H9 (cell line): ENCODE results near the gene PSMD1. TPM values are rescaled to one million over a fixed set of nuclear protein-coding genes. Genes with fewer than 3 reads are reported as not detected.

Source experiments
- DNase-seq: peaks from one replicate; pipeline ENCODE4 v3.0.0-alpha.2; 2017
- H2AFZ ChIP-seq: one replicate; pipeline ENCODE4 v1.6.1; 2013; ENCODE audit warnings: mild to moderate bottlenecking, low read length, control low read depth, moderate library complexity
- H2AK5ac ChIP-seq: 2 replicates; pipeline ENCODE4 v1.6.1; 2013; ENCODE audit warnings: low read length, control low read depth, mixed read lengths; ENCODE audit not compliant: insufficient read length
- H2BK120ac ChIP-seq: one replicate; pipeline ENCODE4 v1.6.1; 2013; ENCODE audit warnings: low read depth, mild to moderate bottlenecking, low read length, control low read depth, inconsistent platforms; ENCODE audit not compliant: poor library complexity, severe bottlenecking
- H2BK12ac ChIP-seq: 2 replicates; pipeline ENCODE4 v1.6.1; 2013; ENCODE audit warnings: low read length, control low read depth, mixed read lengths, low read depth; ENCODE audit not compliant: insufficient read length
- H2BK15ac ChIP-seq: 2 replicates; pipeline ENCODE4 v1.6.1; 2013; ENCODE audit warnings: low read depth, low read length, control low read depth
- H2BK20ac ChIP-seq: one replicate; pipeline ENCODE4 v1.6.1; 2013; ENCODE audit warnings: low read depth, mild to moderate bottlenecking, low read length, control low read depth, inconsistent platforms; ENCODE audit not compliant: poor library complexity, severe bottlenecking
- H2BK5ac ChIP-seq: 2 replicates; pipeline ENCODE4 v1.6.1; 2013; ENCODE audit warnings: low read length, control low read depth, mixed read lengths; ENCODE audit not compliant: insufficient read length
- H3K14ac ChIP-seq: 2 replicates; pipeline ENCODE4 v1.6.1; 2013; ENCODE audit warnings: low read length, control low read depth; ENCODE audit not compliant: insufficient read depth
- H3K18ac ChIP-seq: 2 replicates; pipeline ENCODE4 v1.6.1; 2013; ENCODE audit warnings: low read depth, mild to moderate bottlenecking, mixed read lengths, low read length, control low read depth; ENCODE audit not compliant: insufficient read length
- H3K23ac ChIP-seq: 2 replicates; pipeline ENCODE4 v1.6.1; 2013; ENCODE audit warnings: low read length, control low read depth, mixed read lengths, low read depth; ENCODE audit not compliant: insufficient read length
- H3K23me2 ChIP-seq: 2 replicates; pipeline ENCODE4 v1.6.1; 2013; ENCODE audit warnings: low read depth, mild to moderate bottlenecking, mixed read lengths, low read length, control low read depth; ENCODE audit not compliant: insufficient read length, poor library complexity, severe bottlenecking
- H3K27ac ChIP-seq: 2 replicates; pipeline ENCODE4 v1.5.1; 2013; ENCODE audit warnings: low read length, control low read depth, mixed read lengths, low read depth; ENCODE audit not compliant: insufficient read length
- H3K27me3 ChIP-seq: 2 replicates; pipeline ENCODE4 v1.6.1; 2013; ENCODE audit warnings: low read length, control low read depth, inconsistent platforms; ENCODE audit not compliant: insufficient read depth
- H3K4ac ChIP-seq: 2 replicates; pipeline ENCODE4 v1.6.1; 2013; ENCODE audit warnings: low read depth, mild to moderate bottlenecking, control low read depth, inconsistent platforms, low read length, moderate library complexity
- H3K4me1 ChIP-seq: 2 replicates; pipeline ENCODE4 v1.6.1; 2013; ENCODE audit warnings: low read length, control low read depth, inconsistent platforms; ENCODE audit not compliant: insufficient read depth
- H3K4me2 ChIP-seq: 2 replicates; pipeline ENCODE4 v1.6.1; 2013; ENCODE audit warnings: low read length, control low read depth, mixed read lengths; ENCODE audit not compliant: insufficient read length, insufficient read depth
- H3K56ac ChIP-seq: 2 replicates; pipeline ENCODE4 v1.6.1; 2013; ENCODE audit warnings: low read depth, mild to moderate bottlenecking, mixed read lengths, low read length, control low read depth; ENCODE audit not compliant: insufficient read length
- H3K79me1 ChIP-seq: 2 replicates; pipeline ENCODE4 v1.6.1; 2013; ENCODE audit warnings: low read depth, mild to moderate bottlenecking, moderate library complexity, low read length, control low read depth, inconsistent platforms; ENCODE audit not compliant: insufficient read depth, poor library complexity, severe bottlenecking
- H3K79me2 ChIP-seq: 2 replicates; pipeline ENCODE4 v1.6.1; 2013; ENCODE audit warnings: low read length, control low read depth, inconsistent platforms; ENCODE audit not compliant: insufficient read depth
- H3K9ac ChIP-seq: 2 replicates; pipeline ENCODE4 v1.6.1; 2013; ENCODE audit warnings: low read length, control low read depth, mixed read lengths; ENCODE audit not compliant: insufficient read length; ENCODE audit errors: extremely low read depth
- H3K9me3 ChIP-seq: one replicate; pipeline ENCODE4 v1.6.1; 2013; ENCODE audit warnings: low read depth, low read length, inconsistent platforms; ENCODE audit not compliant: control insufficient read depth
- H3T11ph ChIP-seq: one replicate; pipeline ENCODE4 v1.6.1; 2013; ENCODE audit warnings: mild to moderate bottlenecking, low read length, control low read depth, inconsistent platforms
- H4K20me1 ChIP-seq: one replicate; pipeline ENCODE4 v1.6.1; 2013; ENCODE audit not compliant: control insufficient read depth, insufficient read length, insufficient read depth
- H4K5ac ChIP-seq: 2 replicates; pipeline ENCODE4 v1.6.1; 2013; ENCODE audit warnings: low read depth, mild to moderate bottlenecking, mixed read lengths, low read length, control low read depth; ENCODE audit not compliant: insufficient read length
- H4K8ac ChIP-seq: replicated peaks from 2 replicates; pipeline ENCODE4 v1.6.1; 2013; ENCODE audit warnings: low read length, control low read depth, mixed read lengths, low read depth; ENCODE audit not compliant: insufficient read length
- H4K91ac ChIP-seq: 2 replicates; pipeline ENCODE4 v1.6.1; 2013; ENCODE audit warnings: low read depth, mild to moderate bottlenecking, moderate library complexity, mixed read lengths, low read length, control low read depth; ENCODE audit not compliant: insufficient read length
- H3K27ac Mint-ChIP-seq, 3 experiments: 2 replicates in 2 of 3; 3 replicates in 1 of 3; pipeline ENCODE4 v1.8.0; 2020 to 2021; ENCODE audit warnings: mixed read lengths in 3 of 3, mild to moderate bottlenecking in 1 of 3, moderate library complexity in 1 of 3
- H3K27me3 Mint-ChIP-seq: 2 replicates; pipeline ENCODE4 v1.8.0; 2021; ENCODE audit warnings: low read depth, mild to moderate bottlenecking, moderate library complexity, mixed read lengths
- H3K36me3 Mint-ChIP-seq, 3 experiments: 2 replicates in 2 of 3; 3 replicates in 1 of 3; pipeline ENCODE4 v1.8.0; 2020 to 2021; ENCODE audit warnings: low read depth in 3 of 3, mixed read lengths in 3 of 3; ENCODE audit not compliant: insufficient read depth in 1 of 3
- H3K4me1 Mint-ChIP-seq, 2 experiments: 2 replicates each; pipeline ENCODE4 v1.8.0; 2020; ENCODE audit warnings: mixed read lengths in 2 of 2
- H3K4me3 Mint-ChIP-seq, 2 experiments: 2 replicates in 1 of 2; 3 replicates in 1 of 2; pipeline ENCODE4 v1.8.0; 2020 to 2021; ENCODE audit warnings: mild to moderate bottlenecking in 2 of 2, mixed read lengths in 2 of 2, moderate library complexity in 1 of 2
- H3K9me3 Mint-ChIP-seq, 2 experiments: 2 replicates in 1 of 2; 3 replicates in 1 of 2; pipeline ENCODE4 v1.8.0; 2020; ENCODE audit warnings: mild to moderate bottlenecking in 2 of 2, mixed read lengths in 2 of 2, moderate library complexity in 1 of 2
- CTCF ChIP-seq: fragments of 200-600 bp; sonication (generic); conservative IDR thresholded peaks from 3 replicates; pipeline ENCODE4 v1.8.0; 2021; ENCODE audit warnings: antibody characterized with exemption, mild to moderate bottlenecking
- WGBS: extraction: QIAGEN DNeasy Blood & Tissue Kit; methylation state at CpG from one replicate; pipeline ENCODE4 v1.1.7; 2013; ENCODE audit warnings: missing lambda C conversion rate, low lambda C conversion rate, mixed read lengths; ENCODE audit not compliant: insufficient read length; ENCODE audit errors: extremely low coverage; 5-methylcytosine and 5-hydroxymethylcytosine counted together
- total RNA-seq: library from RNA; stranded (reverse); gene quantifications from 2 replicates; pipeline ENCODE4 v1.2.1, GENCODE V29; 2021

Gene PSMD1
- total RNA-seq, 1 experiment from 2014 or later = 166 TPM

- Histone ChIP-seq H2AK5ac (no peak overlapping the region), H3K4me1 (no peaks in the 10 kb centered on the region; the same call in 1 of the 2 replicates), H3K4me2 (no peak overlapping the region), H4K8ac (no peak overlapping the region), H4K91ac (no peak overlapping the region), H2BK12ac (no peak overlapping the region), H3K56ac (no peak overlapping the region), H3K9ac (no peak overlapping the region), H3K4ac (no peak overlapping the region), H3K9me3 (no peaks in the 10 kb centered on the region), H4K5ac (no peak overlapping the region), H3K23ac (no peak overlapping the region), H2BK5ac (no peak overlapping the region), H3K27ac (no peak overlapping the region), H3K14ac (no peak overlapping the region), H2BK120ac (no peak overlapping the region), H3T11ph (no peak overlapping the region), H3K79me1 (no peaks in the 10 kb centered on the region), H3K27me3 (no peaks in the 10 kb centered on the region), H2BK15ac (no peak overlapping the region), H2AFZ (no peak overlapping the region), H3K79me2 (no peaks in the 10 kb centered on the region; the same call in 1 of the 2 replicates), H2BK20ac (no peak overlapping the region), H3K23me2 (no peaks in the 10 kb centered on the region), H4K20me1 (no peaks in the 10 kb centered on the region), H3K18ac (no peak overlapping the region)
- H3K27me3 Mint-ChIP-seq = no peaks in the 10 kb centered on the region
- no peaks in the 10 kb centered on the region for H3K36me3 Mint-ChIP-seq
- peaks cover 31 to 33% of the 10 kb centered on the region in 2 experiments for H3K4me1 Mint-ChIP-seq
- no CpG with 5 or more reads among the region's 1 CpG for WGBS
- peak overlapping the region in 1 of 3 experiments; percentile 23; a peak in 1 of 7 replicates for H3K27ac Mint-ChIP-seq
- no peak for TF ChIP-seq CTCF
- no peak for DNase-seq
- no peaks in the 10 kb centered on the region for H3K9me3 Mint-ChIP-seq
- no peak overlapping the region for H3K4me3 Mint-ChIP-seq
Observed at GRCh38 chr2:231129216-231129615, 72.5 kb downstream of the PSMD1 start.
